Fibroblast of villous mesenchyme (primary cell): ENCODE data around the gene GMPPA. TPM values are rescaled to one million over a fixed set of nuclear protein-coding genes. Genes with fewer than 3 reads are reported as not detected.

Source experiments
- DNase-seq: peaks from one replicate; pipeline ENCODE4 v3.0.0-alpha.2; 2010; ENCODE audit warnings: low read depth
- H3K4me3 ChIP-seq: 2 replicates; pipeline ENCODE4 v1.5.1; 2011; ENCODE audit warnings: low read depth, mild to moderate bottlenecking, low read length
- total RNA-seq: library from RNA; depleted of rRNA; stranded (reverse); fragments of >200 nt; gene quantifications from 2 replicates; pipeline ENCODE4 v1.2.3, GENCODE V29; 2012
- TF ChIP-seq, protein P1 (sequence below): IDR thresholded peaks from 2 replicates; pipeline ENCODE4 v1.5.1; 2012; ENCODE audit warnings: low read depth, mild to moderate bottlenecking, low read length; ENCODE audit not compliant: insufficient read depth

GMPPA gene
- total RNA-seq, 1 donor, result 60.9 TPM

DNA sequence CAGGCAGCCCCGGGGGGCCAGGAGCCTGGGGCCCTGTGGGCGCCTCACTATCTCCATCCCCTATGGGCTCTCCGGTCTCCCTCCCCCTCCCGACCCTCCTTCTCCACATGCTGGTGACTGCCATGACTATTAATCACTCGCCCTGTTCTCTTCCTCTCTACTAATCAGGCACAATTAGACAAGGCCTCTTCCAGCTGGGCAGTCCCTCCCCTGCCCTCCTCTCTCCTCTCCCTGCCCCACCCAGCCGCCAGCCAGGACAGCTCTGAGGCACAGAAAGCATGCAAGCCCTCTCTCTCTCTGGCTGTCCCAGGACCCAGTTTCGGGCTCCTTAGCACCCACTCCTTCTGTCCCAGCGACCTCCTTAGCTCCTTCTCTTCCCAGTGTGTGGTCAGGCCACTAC is 21.4 kb downstream of the GMPPA start:
- no peak for DNase-seq
- TF ChIP-seq, protein P1, sequence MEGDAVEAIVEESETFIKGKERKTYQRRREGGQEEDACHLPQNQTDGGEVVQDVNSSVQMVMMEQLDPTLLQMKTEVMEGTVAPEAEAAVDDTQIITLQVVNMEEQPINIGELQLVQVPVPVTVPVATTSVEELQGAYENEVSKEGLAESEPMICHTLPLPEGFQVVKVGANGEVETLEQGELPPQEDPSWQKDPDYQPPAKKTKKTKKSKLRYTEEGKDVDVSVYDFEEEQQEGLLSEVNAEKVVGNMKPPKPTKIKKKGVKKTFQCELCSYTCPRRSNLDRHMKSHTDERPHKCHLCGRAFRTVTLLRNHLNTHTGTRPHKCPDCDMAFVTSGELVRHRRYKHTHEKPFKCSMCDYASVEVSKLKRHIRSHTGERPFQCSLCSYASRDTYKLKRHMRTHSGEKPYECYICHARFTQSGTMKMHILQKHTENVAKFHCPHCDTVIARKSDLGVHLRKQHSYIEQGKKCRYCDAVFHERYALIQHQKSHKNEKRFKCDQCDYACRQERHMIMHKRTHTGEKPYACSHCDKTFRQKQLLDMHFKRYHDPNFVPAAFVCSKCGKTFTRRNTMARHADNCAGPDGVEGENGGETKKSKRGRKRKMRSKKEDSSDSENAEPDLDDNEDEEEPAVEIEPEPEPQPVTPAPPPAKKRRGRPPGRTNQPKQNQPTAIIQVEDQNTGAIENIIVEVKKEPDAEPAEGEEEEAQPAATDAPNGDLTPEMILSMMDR, result no peak
- H3K4me3 ChIP-seq, result no peak overlapping the region

DNA sequence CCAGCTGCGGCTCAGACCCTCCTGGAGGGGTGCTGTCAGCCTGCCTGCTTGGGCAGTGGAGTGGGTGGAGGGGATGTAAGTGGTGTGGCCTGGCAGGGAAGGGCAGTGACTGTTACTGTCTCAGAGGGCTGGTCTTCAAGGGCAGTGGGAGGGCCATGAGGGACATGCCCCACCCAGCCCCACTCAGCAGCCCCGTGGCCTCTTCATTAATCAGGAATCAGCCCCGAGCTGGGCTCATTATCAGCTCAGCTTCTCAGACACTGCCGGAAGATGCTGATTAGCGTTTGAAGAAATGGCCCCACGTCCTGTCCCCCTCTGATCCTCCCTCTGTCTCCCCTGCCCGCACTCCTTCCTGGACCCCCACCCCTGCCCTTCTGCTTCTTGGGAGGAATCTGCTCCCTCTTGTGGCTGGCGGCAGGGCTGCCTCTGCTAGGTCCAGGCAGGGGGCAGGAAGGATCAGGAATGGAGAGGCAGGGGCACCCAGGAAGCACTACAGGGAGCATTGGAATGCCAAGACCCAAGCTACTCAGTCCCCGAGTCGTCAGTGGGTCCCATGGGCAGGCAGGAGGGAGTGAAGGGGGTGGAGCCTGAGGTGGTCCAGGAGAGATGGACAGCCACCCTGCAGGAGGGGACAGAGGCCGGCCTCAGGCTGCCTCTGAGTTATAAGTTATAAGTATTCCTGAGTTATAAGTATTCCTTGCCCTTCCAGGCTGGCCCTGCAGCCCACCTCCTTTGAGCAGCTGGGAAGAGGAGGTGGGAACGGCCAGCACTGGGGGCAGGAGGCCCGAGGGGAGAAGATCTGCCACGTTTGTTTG is 22.6 kb downstream of the GMPPA start:
- TF ChIP-seq, protein P1, result peak; percentile 82
- peak overlapping the region; percentile 23 for H3K4me3 ChIP-seq
- DNase-seq, result peak; percentile 44

GRCh38 chr2:219522111-219523030 is 23.7 kb downstream of the GMPPA start:
- TF ChIP-seq, protein P1, result no peak
- DNase-seq, result peak; percentile 81
- peak overlapping the region; percentile 36 for H3K4me3 ChIP-seq

DNA sequence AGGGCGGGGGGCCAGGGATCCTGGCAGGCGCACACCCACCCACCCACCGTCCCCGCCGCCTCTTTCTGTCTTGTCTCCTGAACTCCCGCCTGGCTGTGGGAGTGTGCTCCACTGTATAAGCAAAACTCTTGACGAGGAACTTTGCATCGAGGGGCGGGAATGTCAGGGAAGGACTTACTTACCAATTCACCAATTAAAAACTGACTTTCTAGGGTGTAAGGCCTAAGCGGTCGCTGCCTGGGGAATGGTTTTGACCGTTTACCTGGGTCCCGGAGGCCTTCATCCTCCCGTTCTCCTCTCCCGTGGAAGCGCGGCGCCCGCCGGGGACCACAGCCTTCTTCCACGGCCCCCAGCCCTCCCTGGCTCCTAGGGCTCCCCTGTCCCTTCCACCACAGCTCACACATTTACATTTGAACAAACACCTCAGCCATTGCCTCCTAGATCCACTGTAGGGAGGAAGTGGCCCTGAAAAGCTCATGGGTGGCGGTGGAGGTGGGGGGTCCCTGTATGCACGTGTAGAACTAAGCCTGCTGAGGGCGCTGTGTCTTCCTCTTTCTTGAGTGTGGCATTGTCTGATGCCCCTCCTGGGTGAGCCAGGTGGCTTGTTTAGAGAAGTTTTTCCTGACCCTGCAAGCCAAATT is 24.5 kb downstream of the GMPPA start:
- TF ChIP-seq, protein P1, result no peak
- H3K4me3 ChIP-seq, result no peak overlapping the region
- DNase-seq, result no peak

GRCh38 chr2:219524817-219525216 is 26.1 kb downstream of the GMPPA start:
- DNase-seq, result no peak
- TF ChIP-seq, protein P1, result no peak
- no peak overlapping the region for H3K4me3 ChIP-seq

DNA sequence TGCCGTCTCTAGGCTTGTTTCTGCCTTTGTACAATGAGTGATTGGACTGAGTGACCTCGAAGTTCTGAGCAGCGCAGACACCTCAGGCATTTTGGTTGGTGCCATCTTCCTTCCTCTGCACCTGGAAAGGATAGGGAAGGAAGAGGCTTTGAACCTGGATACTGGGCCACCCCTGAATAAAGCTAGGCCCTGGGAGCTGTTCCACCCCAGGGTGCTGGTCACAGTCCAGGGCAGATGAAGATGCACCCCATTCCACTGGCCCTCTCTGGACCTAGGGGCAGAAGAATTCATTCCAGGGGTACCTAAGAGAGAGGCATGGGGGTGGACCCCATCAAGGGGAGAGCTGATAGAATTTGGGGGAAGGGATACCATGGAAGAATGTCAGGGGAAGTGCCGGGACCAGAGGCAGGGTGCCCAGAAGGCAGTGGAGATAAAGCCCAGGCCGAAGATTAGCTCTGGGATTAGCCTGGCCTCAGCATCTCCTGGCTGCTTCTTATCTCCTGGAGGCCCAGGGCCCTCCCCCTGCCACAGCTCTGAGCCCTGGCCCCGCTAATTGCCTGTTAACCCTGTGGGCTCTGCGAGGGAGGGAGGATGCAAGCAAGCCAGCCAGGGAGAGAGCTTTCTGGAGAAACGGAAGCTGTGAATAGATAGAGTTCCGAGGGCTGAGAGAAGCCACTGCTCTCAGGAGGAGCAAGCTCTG is 27.0 kb downstream of the GMPPA start:
- TF ChIP-seq, protein P1, result no peak
- peak; percentile 63 for DNase-seq
- H3K4me3 ChIP-seq, result no peak overlapping the region
